Type B pancreatic cell (in vitro differentiated cells): ENCODE measurements around the gene ZNF484. TPM values are rescaled to one million over a fixed set of nuclear protein-coding genes. Genes with fewer than 3 reads are reported as not detected.
"Not testable (repeated sequence)": the region's sequence is repeated elsewhere in the genome, so short reads cannot be mapped to it uniquely, and the experiment has no call there.

Experiments used
- DNase-seq: peaks from one replicate; pipeline ENCODE4 v3.0.0; 2021; ENCODE audit warnings: mixed read lengths; ENCODE audit not compliant: unreplicated experiment; ENCODE audit errors: extremely low spot score
- H3K27ac Mint-ChIP-seq: 2 replicates; pipeline ENCODE4 v1.8.0; 2021; ENCODE audit warnings: mild to moderate bottlenecking, mixed read lengths
- H3K27me3 Mint-ChIP-seq: 2 replicates; pipeline ENCODE4 v1.8.0; 2021; ENCODE audit warnings: mixed read lengths
- H3K36me3 Mint-ChIP-seq: 2 replicates; pipeline ENCODE4 v1.8.0; 2021; ENCODE audit warnings: mixed read lengths
- H3K4me1 Mint-ChIP-seq: one replicate; pipeline ENCODE4 v1.8.0; 2021; ENCODE audit warnings: mixed read lengths; ENCODE audit not compliant: unreplicated experiment
- H3K4me3 Mint-ChIP-seq: 2 replicates; pipeline ENCODE4 v1.8.0; 2021; ENCODE audit warnings: mild to moderate bottlenecking, mixed read lengths
- H3K9me3 Mint-ChIP-seq: 2 replicates; pipeline ENCODE4 v1.8.0; 2021; ENCODE audit warnings: mixed read lengths
- total RNA-seq: library from RNA; stranded (reverse); gene quantifications from 2 replicates; pipeline ENCODE4 v1.2.1, GENCODE V29; 2021; ENCODE audit warnings: low replicate concordance
- TF ChIP-seq, protein P1 (sequence below): fragments of 200-600 bp; sonication (generic); conservative IDR thresholded peaks from 2 replicates; pipeline ENCODE4 v1.5.0; 2021; ENCODE audit warnings: antibody characterized with exemption, mild to moderate bottlenecking

The ZNF484 gene
- total RNA-seq, 1 donor from 2014 or later: 12.3 TPM

DNA sequence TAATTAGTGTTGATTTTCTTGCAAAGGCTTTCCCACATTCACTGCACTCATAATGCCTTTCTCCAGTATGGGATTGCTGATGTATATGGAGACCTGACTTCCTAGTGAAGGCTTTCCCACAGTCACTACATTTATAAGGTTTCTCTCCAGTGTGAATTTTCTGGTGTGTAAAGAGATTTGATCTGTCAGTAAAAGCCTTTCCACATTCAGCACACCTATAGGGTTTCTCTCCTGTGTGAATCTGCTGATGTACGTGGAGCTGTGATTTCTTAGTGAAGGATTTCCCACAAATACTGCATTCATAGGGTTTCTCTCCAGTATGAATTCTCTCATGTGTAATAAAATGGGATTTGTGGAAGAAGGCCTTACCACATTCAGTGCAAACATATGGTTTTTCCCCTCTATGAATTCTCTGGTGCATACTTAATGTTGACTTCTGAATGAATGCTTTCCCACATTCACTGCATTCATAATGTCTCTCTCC, 31.1 kb downstream of the ZNF484 start:
- DNase-seq: no peak
- H3K4me1 Mint-ChIP-seq: no peaks in the 10 kb centered on the region
- peaks cover 59% of the 10 kb centered on the region for H3K36me3 Mint-ChIP-seq
- TF ChIP-seq, protein P1, sequence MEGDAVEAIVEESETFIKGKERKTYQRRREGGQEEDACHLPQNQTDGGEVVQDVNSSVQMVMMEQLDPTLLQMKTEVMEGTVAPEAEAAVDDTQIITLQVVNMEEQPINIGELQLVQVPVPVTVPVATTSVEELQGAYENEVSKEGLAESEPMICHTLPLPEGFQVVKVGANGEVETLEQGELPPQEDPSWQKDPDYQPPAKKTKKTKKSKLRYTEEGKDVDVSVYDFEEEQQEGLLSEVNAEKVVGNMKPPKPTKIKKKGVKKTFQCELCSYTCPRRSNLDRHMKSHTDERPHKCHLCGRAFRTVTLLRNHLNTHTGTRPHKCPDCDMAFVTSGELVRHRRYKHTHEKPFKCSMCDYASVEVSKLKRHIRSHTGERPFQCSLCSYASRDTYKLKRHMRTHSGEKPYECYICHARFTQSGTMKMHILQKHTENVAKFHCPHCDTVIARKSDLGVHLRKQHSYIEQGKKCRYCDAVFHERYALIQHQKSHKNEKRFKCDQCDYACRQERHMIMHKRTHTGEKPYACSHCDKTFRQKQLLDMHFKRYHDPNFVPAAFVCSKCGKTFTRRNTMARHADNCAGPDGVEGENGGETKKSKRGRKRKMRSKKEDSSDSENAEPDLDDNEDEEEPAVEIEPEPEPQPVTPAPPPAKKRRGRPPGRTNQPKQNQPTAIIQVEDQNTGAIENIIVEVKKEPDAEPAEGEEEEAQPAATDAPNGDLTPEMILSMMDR: no peak
- H3K27me3 Mint-ChIP-seq: no peaks in the 10 kb centered on the region
- no peak overlapping the region for H3K27ac Mint-ChIP-seq
- H3K4me3 Mint-ChIP-seq: no peak overlapping the region
- H3K9me3 Mint-ChIP-seq: peaks cover 26% of the 10 kb centered on the region

DNA sequence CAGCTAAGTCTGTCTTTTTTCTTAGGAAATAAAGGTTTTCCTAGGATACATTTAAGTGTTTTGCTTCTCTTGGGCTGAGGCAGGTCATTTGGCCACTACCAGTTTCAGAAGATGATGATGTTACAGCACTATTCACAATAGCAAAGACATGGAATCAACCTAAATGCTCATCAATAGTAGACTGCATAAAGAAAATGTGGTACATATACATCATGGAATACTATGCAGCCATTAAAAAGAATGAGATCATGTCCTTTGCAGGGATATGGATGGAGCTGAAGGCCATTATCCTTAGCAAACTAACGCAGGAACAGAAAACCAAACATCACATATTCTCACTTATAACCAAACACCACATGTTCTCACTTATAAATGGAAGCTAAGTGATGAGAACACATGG, 39.4 kb downstream of the ZNF484 start:
- not testable (repeated sequence) for DNase-seq, H3K36me3 Mint-ChIP-seq, H3K27ac Mint-ChIP-seq, H3K4me1 Mint-ChIP-seq, H3K27me3 Mint-ChIP-seq, H3K4me3 Mint-ChIP-seq
- H3K9me3 Mint-ChIP-seq: peaks cover 10% of the 10 kb centered on the region

DNA sequence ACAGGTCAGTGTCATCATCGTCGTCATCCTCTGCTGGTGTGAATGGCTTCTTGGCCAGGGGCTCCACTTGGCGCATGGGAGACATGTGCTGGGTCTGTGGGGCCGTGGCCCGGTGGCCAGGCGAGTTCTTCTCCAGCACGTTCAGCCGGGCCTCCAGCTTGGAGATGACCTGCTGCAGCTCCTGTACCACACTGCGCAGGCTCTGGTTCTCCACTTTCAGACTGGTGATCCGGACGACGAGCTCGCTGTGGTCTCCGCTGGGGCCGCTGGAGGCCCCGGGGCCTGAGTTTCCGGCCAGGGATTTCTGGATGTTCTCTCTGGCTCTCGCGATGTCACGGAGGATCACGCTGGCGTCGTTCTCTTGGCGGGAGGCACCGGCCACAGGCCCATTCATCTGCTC, 40.6 kb downstream of the ZNF484 start:
- H3K9me3 Mint-ChIP-seq: peaks cover 13% of the 10 kb centered on the region
- no peak for DNase-seq
- no peak overlapping the region for H3K4me3 Mint-ChIP-seq
- peaks cover 4% of the 10 kb centered on the region for H3K36me3 Mint-ChIP-seq
- H3K4me1 Mint-ChIP-seq: no peaks in the 10 kb centered on the region
- no peaks in the 10 kb centered on the region for H3K27me3 Mint-ChIP-seq
- no peak overlapping the region for H3K27ac Mint-ChIP-seq
- TF ChIP-seq, protein P1: no peak

DNA sequence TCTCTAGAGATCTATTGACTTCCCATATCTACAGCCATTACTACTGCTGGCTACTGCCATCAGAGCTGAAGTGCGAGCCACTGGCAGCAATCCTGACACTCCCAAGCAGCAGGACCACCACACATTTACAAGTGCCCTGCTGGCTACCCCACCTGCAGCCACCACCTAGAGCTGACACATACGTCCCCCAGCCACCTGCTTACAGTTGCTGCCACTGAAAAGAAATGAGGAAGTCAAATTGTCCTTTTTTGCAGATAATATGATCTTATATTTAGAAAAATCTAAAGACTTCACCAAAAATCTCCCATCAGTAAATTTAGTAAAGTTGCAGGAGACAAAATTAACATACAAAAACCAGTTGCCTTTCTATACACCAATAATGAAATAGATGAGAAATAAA, 48.4 kb downstream of the ZNF484 start:
- H3K4me3 Mint-ChIP-seq: no peak overlapping the region
- H3K4me1 Mint-ChIP-seq: no peaks in the 10 kb centered on the region
- H3K36me3 Mint-ChIP-seq: peaks cover 3% of the 10 kb centered on the region
- TF ChIP-seq, protein P1: no peak
- H3K9me3 Mint-ChIP-seq: peaks cover 11% of the 10 kb centered on the region
- H3K27ac Mint-ChIP-seq: no peak overlapping the region
- H3K27me3 Mint-ChIP-seq: peaks cover 15% of the 10 kb centered on the region
- DNase-seq: no peak

DNA sequence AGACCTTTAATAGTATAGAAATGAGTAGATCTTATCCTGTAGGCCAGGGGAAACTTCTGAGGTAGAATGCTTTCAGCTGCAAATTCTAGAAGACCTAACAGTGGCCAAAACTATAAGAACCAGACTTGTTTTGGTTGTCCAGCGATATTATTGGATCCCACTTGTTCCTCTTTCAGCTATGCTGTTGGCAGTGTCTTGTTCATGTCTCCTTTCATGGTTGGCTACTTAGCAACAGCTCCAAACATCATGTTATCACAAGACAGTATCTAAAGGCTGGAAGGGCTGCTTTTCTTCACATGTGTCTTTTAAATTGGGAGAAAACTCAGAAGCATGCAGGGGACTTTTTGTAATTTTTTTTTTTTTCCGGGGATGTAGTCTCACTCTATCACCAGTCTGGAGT, 52.8 kb downstream of the ZNF484 start:
- H3K27me3 Mint-ChIP-seq: peaks cover 20% of the 10 kb centered on the region
- not testable (repeated sequence) for H3K9me3 Mint-ChIP-seq, DNase-seq, H3K36me3 Mint-ChIP-seq, H3K4me3 Mint-ChIP-seq, H3K27ac Mint-ChIP-seq, H3K4me1 Mint-ChIP-seq

DNA sequence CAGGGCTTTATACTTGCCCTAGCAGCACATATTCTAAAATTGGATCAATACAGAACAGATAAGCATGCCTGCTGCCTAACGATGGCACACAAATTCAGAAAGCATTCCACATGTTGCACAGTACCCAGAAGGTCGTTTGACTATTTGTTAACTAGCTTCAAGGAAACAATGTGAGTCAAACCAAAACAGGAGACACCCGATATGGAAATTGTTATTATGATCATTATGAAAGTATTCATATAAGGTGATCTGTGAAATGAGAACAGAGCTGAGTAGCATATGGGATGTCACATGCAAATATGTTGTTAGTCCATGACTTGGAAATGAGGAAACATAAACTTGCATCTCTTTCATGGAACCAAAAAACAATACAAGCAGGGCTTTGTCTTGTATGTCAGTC, 56.9 kb downstream of the ZNF484 start:
- no peak overlapping the region for H3K27ac Mint-ChIP-seq
- H3K4me3 Mint-ChIP-seq: no peak overlapping the region
- DNase-seq: no peak
- H3K27me3 Mint-ChIP-seq: peaks cover 40% of the 10 kb centered on the region
- peaks cover 8% of the 10 kb centered on the region for H3K4me1 Mint-ChIP-seq
- TF ChIP-seq, protein P1: no peak
- H3K9me3 Mint-ChIP-seq: no peaks in the 10 kb centered on the region
- H3K36me3 Mint-ChIP-seq: no peaks in the 10 kb centered on the region

DNA sequence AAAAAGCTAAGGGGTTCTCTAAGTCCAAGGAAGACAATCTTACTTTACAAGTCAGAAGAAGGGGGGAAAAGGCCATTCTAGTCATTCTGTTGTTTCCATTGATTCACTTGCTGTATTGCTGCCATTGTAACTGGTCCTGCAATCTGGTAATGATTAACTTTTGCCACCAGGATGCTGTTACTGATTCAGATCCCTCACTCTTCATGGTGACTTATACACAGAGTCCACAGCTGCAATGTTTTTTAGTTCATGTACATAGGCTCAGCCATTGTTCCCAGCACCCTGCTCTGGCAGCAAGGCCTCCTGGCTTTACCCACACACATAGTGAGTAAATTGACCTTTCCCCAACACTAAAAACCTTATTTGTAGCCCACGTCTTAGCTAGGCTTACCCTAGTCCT, 57.9 kb downstream of the ZNF484 start:
- not testable (repeated sequence) for H3K4me1 Mint-ChIP-seq, H3K36me3 Mint-ChIP-seq, DNase-seq, H3K4me3 Mint-ChIP-seq, H3K9me3 Mint-ChIP-seq
- H3K27me3 Mint-ChIP-seq: peaks cover 43% of the 10 kb centered on the region
- peak overlapping the region; percentile 30 for H3K27ac Mint-ChIP-seq

DNA sequence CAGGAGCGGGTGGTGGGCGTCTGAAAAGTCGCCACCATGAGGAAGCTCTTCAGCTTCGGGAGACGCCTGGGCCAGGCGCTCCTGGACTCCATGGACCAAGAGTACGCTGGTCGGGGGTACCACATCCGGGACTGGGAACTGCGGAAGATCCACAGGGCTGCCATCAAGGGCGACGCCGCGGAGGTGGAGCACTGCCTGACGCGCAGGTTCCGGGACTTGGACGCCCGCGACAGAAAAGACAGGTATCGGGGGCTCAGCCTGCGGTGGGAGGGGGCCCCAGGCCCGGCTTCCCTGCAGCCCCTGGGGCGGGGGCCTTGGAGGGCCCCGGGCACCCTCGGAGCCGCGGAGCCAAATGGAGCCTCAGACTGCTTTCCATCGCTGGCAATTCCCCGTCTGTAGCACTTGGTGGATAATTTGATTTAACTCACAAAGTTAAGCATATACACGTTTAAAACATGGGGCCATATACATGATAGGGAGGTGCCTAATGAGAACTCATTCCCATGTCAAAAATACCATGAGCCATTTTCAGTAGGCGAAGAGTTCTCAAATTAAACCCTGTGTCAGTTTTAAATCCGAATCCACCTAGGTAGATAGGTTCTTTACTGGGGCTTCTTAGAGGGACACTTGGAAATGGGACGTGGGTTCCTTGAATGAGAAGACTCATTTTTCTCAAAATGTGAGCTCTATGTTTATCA, 68.1 kb downstream of the ZNF484 start:
- H3K4me3 Mint-ChIP-seq: peak overlapping the region; percentile 91
- DNase-seq, H3K9me3 Mint-ChIP-seq, H3K36me3 Mint-ChIP-seq, H3K27ac Mint-ChIP-seq, H3K4me1 Mint-ChIP-seq: not testable (repeated sequence)
- H3K27me3 Mint-ChIP-seq: peaks cover 79% of the 10 kb centered on the region
